A673 (cell line): Measurements from ENCODE around the gene NOS3.

ENCODE experiments used
- EZH2 ChIP-seq: fragments of 200-600 bp; sonication (generic); IDR thresholded peaks from 2 replicates; pipeline ENCODE4 v1.6.1; 2017; ENCODE audit warnings: borderline replicate concordance, low read depth, mild to moderate bottlenecking, mixed read lengths, antibody characterized with exemption, low read length; ENCODE audit not compliant: poor library complexity, severe bottlenecking
- TF ChIP-seq, protein P1 (sequence below): fragments of 300-800, 200-600 bp; sonication (generic); conservative IDR thresholded peaks from 2 replicates; pipeline ENCODE4 v1.5.1; 2017; ENCODE audit warnings: low read depth, mild to moderate bottlenecking, antibody characterized with exemption, low read length, moderate library complexity, mixed read lengths

DNA sequence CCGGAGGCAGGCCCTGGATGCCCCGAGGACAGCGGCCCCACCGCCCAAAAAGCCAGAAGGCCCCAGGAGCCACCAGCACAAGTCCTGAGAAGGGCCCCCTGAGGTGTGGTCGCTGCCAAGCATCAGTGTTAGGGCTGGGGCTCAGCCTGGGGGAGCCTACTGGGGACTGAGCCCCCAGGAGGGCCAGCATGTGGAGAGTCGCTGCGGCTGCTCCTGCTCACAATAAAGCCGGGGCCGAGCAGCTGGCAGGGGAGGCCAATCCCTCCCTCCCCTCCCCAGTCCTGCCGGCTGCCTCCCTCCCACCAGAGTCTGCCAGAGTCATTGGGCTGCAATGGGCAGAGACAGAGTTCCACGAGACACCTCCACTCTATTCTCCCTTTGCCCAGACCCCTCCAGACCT is 54.4 kb downstream of the NOS3 start:
- TF ChIP-seq, protein P1, sequence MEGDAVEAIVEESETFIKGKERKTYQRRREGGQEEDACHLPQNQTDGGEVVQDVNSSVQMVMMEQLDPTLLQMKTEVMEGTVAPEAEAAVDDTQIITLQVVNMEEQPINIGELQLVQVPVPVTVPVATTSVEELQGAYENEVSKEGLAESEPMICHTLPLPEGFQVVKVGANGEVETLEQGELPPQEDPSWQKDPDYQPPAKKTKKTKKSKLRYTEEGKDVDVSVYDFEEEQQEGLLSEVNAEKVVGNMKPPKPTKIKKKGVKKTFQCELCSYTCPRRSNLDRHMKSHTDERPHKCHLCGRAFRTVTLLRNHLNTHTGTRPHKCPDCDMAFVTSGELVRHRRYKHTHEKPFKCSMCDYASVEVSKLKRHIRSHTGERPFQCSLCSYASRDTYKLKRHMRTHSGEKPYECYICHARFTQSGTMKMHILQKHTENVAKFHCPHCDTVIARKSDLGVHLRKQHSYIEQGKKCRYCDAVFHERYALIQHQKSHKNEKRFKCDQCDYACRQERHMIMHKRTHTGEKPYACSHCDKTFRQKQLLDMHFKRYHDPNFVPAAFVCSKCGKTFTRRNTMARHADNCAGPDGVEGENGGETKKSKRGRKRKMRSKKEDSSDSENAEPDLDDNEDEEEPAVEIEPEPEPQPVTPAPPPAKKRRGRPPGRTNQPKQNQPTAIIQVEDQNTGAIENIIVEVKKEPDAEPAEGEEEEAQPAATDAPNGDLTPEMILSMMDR: no peak
- no peak for TF ChIP-seq EZH2
